HL-60 (cell line): Measurements from ENCODE around the gene NEDD4L.

Experiments used
- DNase-seq, 2 experiments: peaks; one replicate each; pipeline ENCODE4 v3.0.0-alpha.2; 2010 to 2020; ENCODE audit warnings: low read depth in 1 of 2, low spot score in 1 of 2
- H3K27ac ChIP-seq: fragments of 250-450 bp; sonication (Bioruptor Pico); replicated peaks from 2 replicates; pipeline ENCODE4 v1.5.1; 2020; ENCODE audit warnings: mild to moderate bottlenecking, moderate library complexity
- H3K27me3 ChIP-seq: fragments of 250-450 bp; sonication (Bioruptor Pico); 2 replicates; pipeline ENCODE4 v1.5.1; 2021; ENCODE audit warnings: mild to moderate bottlenecking, moderate library complexity; ENCODE audit not compliant: insufficient read depth, poor library complexity, severe bottlenecking
- H3K4me3 ChIP-seq: replicated peaks from 2 replicates; pipeline ENCODE4 v1.5.1; 2011; ENCODE audit warnings: mild to moderate bottlenecking, control low read depth, low read length; ENCODE audit not compliant: insufficient read depth
- CTCF ChIP-seq: IDR thresholded peaks from one replicate; pipeline ENCODE4 v1.5.1; 2011; ENCODE audit warnings: low read length, control low read depth, inconsistent platforms; ENCODE audit not compliant: insufficient read depth
- GABPA ChIP-seq: IDR thresholded peaks from 2 replicates; pipeline ENCODE4 v1.6.1; 2012; ENCODE audit warnings: low read depth
- POLR2AphosphoS5 ChIP-seq: IDR thresholded peaks from 2 replicates; pipeline ENCODE4 v1.6.1; 2012; ENCODE audit warnings: low read depth
- SPI1 ChIP-seq: IDR thresholded peaks from 2 replicates; pipeline ENCODE4 v1.6.1; 2012; ENCODE audit warnings: low read depth, mild to moderate bottlenecking, borderline replicate concordance
- TF ChIP-seq, protein P1 (sequence below): IDR thresholded peaks from 2 replicates; pipeline ENCODE4 v1.6.1; 2012; ENCODE audit warnings: low read depth; ENCODE audit not compliant: insufficient replicate concordance

The NEDD4L gene

GRCh38 chr18:58051765-58052460 lies 7.9 kb downstream of the NEDD4L start:
- peaks cover 18% of the 10 kb centered on the region for H3K27me3 ChIP-seq
- H3K4me3 ChIP-seq: no peak overlapping the region
- TF ChIP-seq, protein P1, sequence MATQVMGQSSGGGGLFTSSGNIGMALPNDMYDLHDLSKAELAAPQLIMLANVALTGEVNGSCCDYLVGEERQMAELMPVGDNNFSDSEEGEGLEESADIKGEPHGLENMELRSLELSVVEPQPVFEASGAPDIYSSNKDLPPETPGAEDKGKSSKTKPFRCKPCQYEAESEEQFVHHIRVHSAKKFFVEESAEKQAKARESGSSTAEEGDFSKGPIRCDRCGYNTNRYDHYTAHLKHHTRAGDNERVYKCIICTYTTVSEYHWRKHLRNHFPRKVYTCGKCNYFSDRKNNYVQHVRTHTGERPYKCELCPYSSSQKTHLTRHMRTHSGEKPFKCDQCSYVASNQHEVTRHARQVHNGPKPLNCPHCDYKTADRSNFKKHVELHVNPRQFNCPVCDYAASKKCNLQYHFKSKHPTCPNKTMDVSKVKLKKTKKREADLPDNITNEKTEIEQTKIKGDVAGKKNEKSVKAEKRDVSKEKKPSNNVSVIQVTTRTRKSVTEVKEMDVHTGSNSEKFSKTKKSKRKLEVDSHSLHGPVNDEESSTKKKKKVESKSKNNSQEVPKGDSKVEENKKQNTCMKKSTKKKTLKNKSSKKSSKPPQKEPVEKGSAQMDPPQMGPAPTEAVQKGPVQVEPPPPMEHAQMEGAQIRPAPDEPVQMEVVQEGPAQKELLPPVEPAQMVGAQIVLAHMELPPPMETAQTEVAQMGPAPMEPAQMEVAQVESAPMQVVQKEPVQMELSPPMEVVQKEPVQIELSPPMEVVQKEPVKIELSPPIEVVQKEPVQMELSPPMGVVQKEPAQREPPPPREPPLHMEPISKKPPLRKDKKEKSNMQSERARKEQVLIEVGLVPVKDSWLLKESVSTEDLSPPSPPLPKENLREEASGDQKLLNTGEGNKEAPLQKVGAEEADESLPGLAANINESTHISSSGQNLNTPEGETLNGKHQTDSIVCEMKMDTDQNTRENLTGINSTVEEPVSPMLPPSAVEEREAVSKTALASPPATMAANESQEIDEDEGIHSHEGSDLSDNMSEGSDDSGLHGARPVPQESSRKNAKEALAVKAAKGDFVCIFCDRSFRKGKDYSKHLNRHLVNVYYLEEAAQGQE: no peak
- TF ChIP-seq GABPA (no peak), CTCF (no peak), POLR2AphosphoS5 (no peak), SPI1 (no peak)
- H3K27ac ChIP-seq: no peak overlapping the region
- DNase-seq: no peak

- Histone ChIP-seq H3K27me3 (peaks cover 11% of the 10 kb centered on the region), H3K27ac (no peak overlapping the region), H3K4me3 (no peak overlapping the region)
- TF ChIP-seq CTCF (no peak), GABPA (no peak), POLR2AphosphoS5 (no peak), SPI1 (no peak)
- TF ChIP-seq, protein P1: no peak
- DNase-seq: no peak
Observed at GRCh38 chr18:58052960-58053359, 8.9 kb downstream of the NEDD4L start.

- no peak overlapping the region for H3K27ac ChIP-seq
- TF ChIP-seq CTCF (no peak), SPI1 (no peak), GABPA (no peak), POLR2AphosphoS5 (no peak)
- TF ChIP-seq, protein P1: no peak
- peaks cover 11% of the 10 kb centered on the region for H3K27me3 ChIP-seq
- no peak overlapping the region for H3K4me3 ChIP-seq
- no peak for DNase-seq
Observed at GRCh38 chr18:58054041-58054781, 10.2 kb downstream of the NEDD4L start.
